Measurements from ENCODE around the gene NPPA.

DNA sequence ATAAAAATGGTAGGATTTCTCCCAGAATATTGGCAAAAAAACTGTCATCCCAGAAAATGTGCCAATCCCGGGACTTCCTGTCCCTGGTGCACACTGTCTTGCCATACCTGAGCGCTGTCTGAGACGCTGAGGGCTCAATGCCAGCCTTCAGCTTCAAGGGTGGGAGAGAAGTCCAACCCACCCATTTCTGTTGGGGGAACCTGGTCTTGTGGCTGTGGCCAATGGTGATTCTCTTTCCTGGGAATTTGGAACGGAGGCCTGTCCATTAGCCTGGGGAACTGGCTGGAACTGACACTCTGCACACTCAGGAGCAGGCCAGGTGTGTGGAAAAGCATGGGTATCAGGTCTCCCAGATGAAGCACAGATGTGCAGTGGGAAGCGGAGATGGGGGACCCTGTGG lies 48.5 kb downstream of the NPPA start:
- TF ChIP-seq, protein P1, sequence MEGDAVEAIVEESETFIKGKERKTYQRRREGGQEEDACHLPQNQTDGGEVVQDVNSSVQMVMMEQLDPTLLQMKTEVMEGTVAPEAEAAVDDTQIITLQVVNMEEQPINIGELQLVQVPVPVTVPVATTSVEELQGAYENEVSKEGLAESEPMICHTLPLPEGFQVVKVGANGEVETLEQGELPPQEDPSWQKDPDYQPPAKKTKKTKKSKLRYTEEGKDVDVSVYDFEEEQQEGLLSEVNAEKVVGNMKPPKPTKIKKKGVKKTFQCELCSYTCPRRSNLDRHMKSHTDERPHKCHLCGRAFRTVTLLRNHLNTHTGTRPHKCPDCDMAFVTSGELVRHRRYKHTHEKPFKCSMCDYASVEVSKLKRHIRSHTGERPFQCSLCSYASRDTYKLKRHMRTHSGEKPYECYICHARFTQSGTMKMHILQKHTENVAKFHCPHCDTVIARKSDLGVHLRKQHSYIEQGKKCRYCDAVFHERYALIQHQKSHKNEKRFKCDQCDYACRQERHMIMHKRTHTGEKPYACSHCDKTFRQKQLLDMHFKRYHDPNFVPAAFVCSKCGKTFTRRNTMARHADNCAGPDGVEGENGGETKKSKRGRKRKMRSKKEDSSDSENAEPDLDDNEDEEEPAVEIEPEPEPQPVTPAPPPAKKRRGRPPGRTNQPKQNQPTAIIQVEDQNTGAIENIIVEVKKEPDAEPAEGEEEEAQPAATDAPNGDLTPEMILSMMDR (IDR thresholded peaks at IDR 0.05) = no peak
- TF ChIP-seq POLR2AphosphoS5 (IDR thresholded peaks at IDR 0.05) (no peak), POLR2A (IDR thresholded peaks at IDR 0.05; ENCODE audit: low read depth) (no peak), EP300 (IDR thresholded peaks at IDR 0.05) (no peak)
